Fibroblast of pulmonary artery (primary cell): ENCODE data around the gene HEATR9.

Experiments used
- DNase-seq: peaks from one replicate; pipeline ENCODE4 v3.0.0-alpha.2; 2010; ENCODE audit warnings: low read depth
- H3K4me3 ChIP-seq: replicated peaks from 2 replicates; pipeline ENCODE4 v1.5.1; 2011; ENCODE audit warnings: low read depth, mild to moderate bottlenecking, control low read depth, low read length, moderate library complexity
- CTCF ChIP-seq: IDR thresholded peaks from 2 replicates; pipeline ENCODE4 v1.5.1; 2011; ENCODE audit warnings: mild to moderate bottlenecking, control low read depth, low read length, inconsistent platforms; ENCODE audit errors: missing control alignments

Gene HEATR9

GRCh38 chr17:35865412-35866340 is 3.0 kb downstream of the HEATR9 start:
- peak; percentile 65 for DNase-seq
- no peak overlapping the region for H3K4me3 ChIP-seq
- no peak for TF ChIP-seq CTCF

- H3K4me3 ChIP-seq: no peak overlapping the region
- DNase-seq: no peak
- no peak for TF ChIP-seq CTCF
These were observed 3.8 kb downstream of the HEATR9 start for GRCh38 chr17:35864853-35865252.

GRCh38 chr17:35856603-35857002 is 12.1 kb downstream of the HEATR9 start:
- DNase-seq: no peak
- H3K4me3 ChIP-seq: no peak overlapping the region
- TF ChIP-seq CTCF: no peak

DNA sequence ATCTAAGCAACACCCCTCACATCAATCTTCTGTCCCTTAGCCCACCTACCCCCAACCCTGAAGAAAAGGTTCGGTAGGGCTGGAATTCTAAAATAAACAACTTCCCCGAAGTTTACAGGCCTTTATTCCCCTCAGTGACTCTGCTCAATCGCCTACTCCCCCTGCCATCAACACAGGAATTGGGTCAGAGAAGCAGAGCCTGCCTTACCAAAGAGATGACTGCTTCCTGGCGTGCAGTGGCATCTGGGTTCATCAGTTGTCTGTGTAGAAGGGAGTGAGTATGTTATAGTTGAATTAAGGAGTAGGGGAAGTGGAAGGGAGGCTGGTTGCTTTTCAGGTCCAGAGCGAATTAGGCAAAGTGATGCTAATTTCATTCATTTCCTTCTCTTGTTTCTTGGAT is 12.7 kb downstream of the HEATR9 start:
- TF ChIP-seq CTCF: no peak
- no peak overlapping the region for H3K4me3 ChIP-seq
- no peak for DNase-seq

DNA sequence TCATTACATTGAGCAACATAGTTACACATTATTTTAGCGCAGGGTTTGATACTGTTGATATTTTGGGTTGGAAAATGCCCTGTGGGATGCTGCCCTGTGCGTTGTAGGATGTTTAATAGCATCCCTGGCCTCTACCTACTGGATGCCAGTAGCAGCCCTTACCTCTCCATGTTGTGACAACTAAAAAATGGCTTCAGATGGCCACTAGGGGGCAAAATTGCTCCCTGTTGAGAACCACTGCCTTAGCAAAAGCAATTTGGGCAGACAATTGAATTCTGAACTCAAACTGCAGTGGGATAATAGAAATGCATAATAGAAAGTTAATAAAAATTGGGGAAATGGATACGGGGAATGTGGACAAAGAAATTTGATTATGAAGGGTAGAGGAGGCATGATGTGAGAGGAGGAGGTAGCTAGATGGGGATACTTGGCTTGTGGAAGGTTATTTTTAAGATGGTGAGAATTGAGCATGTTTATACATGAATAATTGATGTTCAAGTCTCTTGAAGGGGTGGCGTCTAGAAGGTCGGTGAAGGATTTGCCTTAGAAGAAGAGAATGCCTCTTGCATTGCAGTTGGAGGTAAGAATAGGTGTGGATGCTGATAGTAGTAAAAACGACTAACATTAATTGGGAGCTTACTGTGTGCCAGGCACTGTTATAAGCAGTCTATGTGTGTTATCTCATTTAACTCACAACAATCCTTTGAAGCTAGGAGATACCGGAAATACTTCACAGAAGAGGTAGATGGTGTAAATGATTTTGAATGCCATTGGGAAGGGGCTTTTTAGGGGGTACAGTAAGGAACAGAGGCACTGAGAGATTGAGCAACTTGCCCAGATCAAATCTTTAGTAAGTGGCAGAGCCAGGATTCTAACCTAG is 19.0 kb downstream of the HEATR9 start:
- no peak overlapping the region for H3K4me3 ChIP-seq
- peak; percentile 87 for TF ChIP-seq CTCF
- peak; percentile 90 for DNase-seq

GRCh38 chr17:35847633-35848373 is 20.9 kb downstream of the HEATR9 start:
- no peak for TF ChIP-seq CTCF
- no peak for DNase-seq

More at GRCh38 chr17:35847633-35848373, 20.9 kb downstream of the HEATR9 start:
- no peak overlapping the region for H3K4me3 ChIP-seq
